BLaER1 treated with 17β-estradiol and CSF1 and Interleukin-3, amounts not matched to agents 10 nM and 100 nM (cell line): ENCODE measurements around the gene USP54.

Experiments used
- H3K27ac ChIP-seq, 11 experiments: shearing (Covaris generic); formaldehyde crosslinking; 2 replicates each; pipeline ENCODE4 v1.8.1; 2022
- H3K27me3 ChIP-seq, 11 experiments: shearing (Covaris generic); formaldehyde crosslinking; 2 replicates each; pipeline ENCODE4 v1.8.1; 2022
- H3K36me3 ChIP-seq, 11 experiments: shearing (Covaris generic); formaldehyde crosslinking; 2 replicates each; pipeline ENCODE4 v1.8.1; 2022
- H3K4me1 ChIP-seq, 10 experiments: shearing (Covaris generic); formaldehyde crosslinking; 2 replicates each; pipeline ENCODE4 v1.8.1; 2022
- H3K4me2 ChIP-seq, 11 experiments: shearing (Covaris generic); formaldehyde crosslinking; 2 replicates each; pipeline ENCODE4 v1.8.1; 2022
- H3K4me3 ChIP-seq, 10 experiments: shearing (Covaris generic); formaldehyde crosslinking; 2 replicates each; pipeline ENCODE4 v1.8.1; 2022
- H3K9ac ChIP-seq, 11 experiments: shearing (Covaris generic); formaldehyde crosslinking; 2 replicates each; pipeline ENCODE4 v1.8.1; 2022
- H3K9me3 ChIP-seq, 11 experiments: shearing (Covaris generic); formaldehyde crosslinking; replicated peaks in 1 of 11; 2 replicates each; pipeline ENCODE4 v1.8.1; 2022
- H4K20me1 ChIP-seq, 11 experiments: shearing (Covaris generic); formaldehyde crosslinking; 2 replicates each; pipeline ENCODE4 v1.8.1; 2022
- Cebpa-rat ChIP-seq, 11 experiments: shearing (Covaris generic); IDR thresholded peaks; 2 replicates each; pipeline ENCODE4 v1.8.1; 2022

USP54 gene

GRCh38 chr10:73449113-73449512 is 142.0 kb downstream of the USP54 start:
- H3K27me3 ChIP-seq = no peaks in the 10 kb centered on the region
- H3K4me1 ChIP-seq = peaks cover 5 to 17% (median 15%) of the 10 kb centered on the region in 10 experiments; a peak in 18 of 20 replicates
- no peak overlapping the region for H3K9ac ChIP-seq
- H3K36me3 ChIP-seq = peaks cover 29 to 85% (median 55%) of the 10 kb centered on the region in 11 experiments
- no peaks in the 10 kb centered on the region; a peak in 1 of 22 replicates for H4K20me1 ChIP-seq
- H3K4me3 ChIP-seq = no peak overlapping the region
- H3K9me3 ChIP-seq = no peaks in the 10 kb centered on the region
- no peak for TF ChIP-seq Cebpa-rat (IDR thresholded peaks at IDR 0.05)
- no peak overlapping the region for H3K4me2 ChIP-seq
- H3K27ac ChIP-seq = no peak overlapping the region

- Histone ChIP-seq H3K9ac (no peak overlapping the region), H3K27ac (no peak overlapping the region), H4K20me1 (peaks cover 0 to 4% (median 0%) of the 10 kb centered on the region in 11 experiments; a peak in 1 of 22 replicates), H3K4me2 (no peak overlapping the region), H3K9me3 (no peaks in the 10 kb centered on the region), H3K4me3 (no peak overlapping the region), H3K4me1 (peaks cover 5 to 24% (median 22%) of the 10 kb centered on the region in 10 experiments; a peak in 18 of 20 replicates), H3K27me3 (no peaks in the 10 kb centered on the region), H3K36me3 (peaks cover 25 to 85% (median 51%) of the 10 kb centered on the region in 11 experiments)
- TF ChIP-seq Cebpa-rat (IDR thresholded peaks at IDR 0.05) = no peak
Observed at GRCh38 chr10:73448384-73448783, 142.8 kb downstream of the USP54 start.
